Stimulated activated naive CD8-positive, alpha-beta T cell treated with anti-CD3 and anti-CD28 coated beads, Interleukin-15, Interleukin-2, amounts not matched to agents 100 ng/mL and 50 ng/mL, for 24 hours (primary cell): ENCODE results near the gene MMADHC.
A peak's percentile ranks its signal among the peaks of the same experiment; 100 is the strongest.

Source experiments
- H3K27ac Mint-ChIP-seq: one replicate; pipeline ENCODE4 v1.8.0; 2021; ENCODE audit warnings: mild to moderate bottlenecking, mixed read lengths
- H3K27me3 Mint-ChIP-seq: one replicate; pipeline ENCODE4 v1.8.0; 2021; ENCODE audit warnings: mixed read lengths
- H3K36me3 Mint-ChIP-seq: one replicate; pipeline ENCODE4 v1.8.0; 2021; ENCODE audit warnings: low read depth, mixed read lengths
- H3K4me1 Mint-ChIP-seq: one replicate; pipeline ENCODE4 v1.8.0; 2021; ENCODE audit warnings: low read depth, mixed read lengths
- H3K4me3 Mint-ChIP-seq: one replicate; pipeline ENCODE4 v1.8.0; 2021; ENCODE audit warnings: mild to moderate bottlenecking, mixed read lengths
- H3K9me3 Mint-ChIP-seq: one replicate; pipeline ENCODE4 v1.8.0; 2021; ENCODE audit warnings: mixed read lengths

The MMADHC gene

DNA sequence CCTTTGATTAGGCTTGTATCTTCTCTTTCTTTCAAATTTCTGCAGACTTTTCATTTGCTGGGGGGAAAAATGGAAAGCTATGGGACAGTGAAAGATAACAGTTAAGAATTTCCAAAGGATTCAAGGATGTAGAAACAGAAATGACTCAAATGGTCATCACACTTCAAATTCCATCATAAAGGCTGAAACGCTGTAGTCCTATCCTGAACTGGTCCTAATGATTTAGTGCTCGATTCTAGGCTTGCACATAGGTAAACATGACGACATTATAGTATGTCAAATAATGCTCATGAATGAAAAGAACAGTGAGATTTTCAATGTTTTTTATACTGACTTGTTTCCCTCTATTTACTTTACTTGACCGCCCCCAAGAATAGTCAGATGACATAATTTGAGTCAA lies 15.7 kb upstream of the MMADHC start:
- H3K9me3 Mint-ChIP-seq: no peaks in the 10 kb centered on the region
- peaks cover 6% of the 10 kb centered on the region for H3K27me3 Mint-ChIP-seq
- H3K4me3 Mint-ChIP-seq: no peak overlapping the region
- no peak overlapping the region for H3K27ac Mint-ChIP-seq
- no peaks in the 10 kb centered on the region for H3K36me3 Mint-ChIP-seq
- H3K4me1 Mint-ChIP-seq: peaks cover 9% of the 10 kb centered on the region

DNA sequence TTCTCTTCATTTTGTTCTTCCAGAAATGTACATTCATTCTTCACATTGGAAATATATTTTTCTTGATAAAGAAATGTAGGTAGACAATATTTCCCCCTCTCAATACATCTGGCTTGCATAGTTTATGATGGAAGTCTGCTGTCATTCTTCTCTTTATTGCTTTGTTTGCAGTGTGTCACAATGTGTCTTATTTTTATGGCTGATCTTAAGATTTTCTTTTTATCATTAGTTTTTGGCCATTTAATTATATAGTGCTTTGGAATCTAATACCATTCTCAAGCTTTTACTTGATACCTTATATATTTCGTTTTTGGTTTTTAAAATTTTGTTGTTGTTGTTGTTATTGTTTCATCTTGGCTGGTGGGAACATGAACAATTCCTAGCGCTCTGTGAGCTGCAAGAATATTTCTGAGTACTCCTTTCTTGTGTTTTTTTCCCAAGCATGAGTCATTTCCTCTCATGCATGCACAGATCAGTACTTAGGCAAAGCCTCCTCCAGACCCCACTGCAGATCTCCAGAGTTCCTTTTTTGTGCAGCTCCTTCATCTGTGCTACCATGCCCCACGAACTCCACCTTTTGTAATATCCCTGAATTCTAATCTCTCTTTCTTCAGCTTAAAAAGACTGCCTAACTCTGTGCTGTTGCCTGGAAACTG lies 13.7 kb upstream of the MMADHC start:
- Mint-ChIP-seq H3K9me3 (no peaks in the 10 kb centered on the region), H3K4me1 (peaks cover 21% of the 10 kb centered on the region), H3K36me3 (no peaks in the 10 kb centered on the region), H3K27ac (no peak overlapping the region), H3K27me3 (peaks cover 6% of the 10 kb centered on the region), H3K4me3 (no peak overlapping the region)

DNA sequence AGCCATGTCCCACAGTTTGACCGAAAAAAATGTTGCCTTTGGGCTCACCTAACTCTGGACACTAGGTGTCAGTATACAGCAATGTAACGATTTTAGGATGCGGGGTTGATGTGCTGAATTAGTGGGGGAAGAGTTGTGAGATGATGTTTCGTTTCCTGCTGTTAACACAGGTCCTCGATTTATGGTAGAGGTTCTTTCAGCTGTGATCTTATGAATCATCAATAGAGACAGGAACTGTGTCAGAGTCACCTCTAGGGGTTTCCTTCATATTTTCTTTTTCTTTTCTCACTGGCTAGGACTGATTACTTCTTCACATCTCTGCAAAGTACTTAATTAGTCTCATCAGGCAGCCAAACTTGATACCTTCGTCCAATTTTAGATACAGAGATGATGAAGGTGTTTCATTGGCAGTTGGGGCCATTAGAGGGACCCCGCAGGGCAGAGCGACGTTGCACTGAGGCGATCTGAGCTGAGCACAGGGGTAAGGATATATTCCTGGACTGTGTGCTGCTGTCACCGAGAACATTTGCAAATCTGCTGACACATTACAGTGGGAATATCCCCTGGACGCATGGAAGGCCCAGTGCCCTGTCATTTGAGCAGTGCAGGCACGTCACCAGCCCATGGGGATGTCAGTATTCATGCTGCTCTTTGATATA lies 10.2 kb upstream of the MMADHC start:
- Mint-ChIP-seq H3K4me1 (peaks cover 21% of the 10 kb centered on the region), H3K27ac (peak overlapping the region; percentile 38), H3K9me3 (no peaks in the 10 kb centered on the region), H3K27me3 (peaks cover 16% of the 10 kb centered on the region), H3K4me3 (no peak overlapping the region), H3K36me3 (no peaks in the 10 kb centered on the region)

DNA sequence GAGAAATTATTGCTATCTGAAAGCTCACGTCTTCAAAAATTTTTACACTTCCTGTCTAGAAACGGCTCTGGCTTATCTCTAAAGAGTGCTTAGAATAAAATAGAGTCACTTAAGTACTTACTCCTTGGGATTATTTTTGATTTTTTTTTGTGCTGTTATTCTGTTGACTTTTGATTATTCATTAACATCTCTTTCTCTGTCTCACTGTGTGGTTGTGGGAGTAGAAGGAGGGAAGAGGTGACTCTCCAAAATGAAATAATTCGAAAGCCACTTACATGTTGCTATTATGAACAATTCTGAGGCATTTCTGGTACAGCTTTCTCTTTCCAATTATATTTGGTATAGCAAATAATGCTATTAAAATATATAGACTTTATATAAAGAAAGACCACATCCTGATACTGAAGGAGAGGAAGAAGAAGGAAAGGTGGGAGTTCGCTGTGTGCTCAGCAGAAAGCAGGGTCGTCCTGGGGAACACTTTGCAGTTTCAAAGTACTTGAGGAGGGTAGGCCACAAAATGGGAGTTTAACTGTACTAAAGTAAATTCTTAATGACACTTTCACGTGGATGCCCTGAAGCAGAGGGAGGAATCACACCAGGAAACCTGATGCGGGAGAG lies 9.6 kb upstream of the MMADHC start:
- Mint-ChIP-seq H3K9me3 (no peaks in the 10 kb centered on the region), H3K4me3 (no peak overlapping the region), H3K27me3 (peaks cover 19% of the 10 kb centered on the region), H3K36me3 (no peaks in the 10 kb centered on the region), H3K4me1 (peaks cover 21% of the 10 kb centered on the region), H3K27ac (no peak overlapping the region)

DNA sequence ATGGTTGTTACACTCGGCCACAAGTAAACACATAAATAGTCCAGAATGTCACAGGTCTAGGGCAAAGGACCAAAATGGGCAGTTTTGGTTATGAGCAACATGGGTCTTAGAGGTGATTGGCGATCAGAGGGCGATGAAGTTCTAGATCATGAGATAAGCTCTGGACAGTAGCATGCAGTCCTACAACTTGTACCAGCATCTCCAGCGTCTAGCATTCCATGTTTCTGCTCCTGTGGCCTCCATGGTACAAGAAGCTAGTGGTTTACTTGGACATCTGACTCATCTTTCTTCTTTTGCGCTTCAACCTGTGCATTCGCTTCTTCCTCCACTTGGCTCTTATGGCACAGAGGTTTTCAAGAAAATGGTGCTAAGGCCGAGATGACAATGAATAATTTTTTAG lies 8.9 kb upstream of the MMADHC start:
- Mint-ChIP-seq H3K4me1 (peaks cover 16% of the 10 kb centered on the region), H3K27me3 (peaks cover 24% of the 10 kb centered on the region), H3K27ac (no peak overlapping the region), H3K36me3 (no peaks in the 10 kb centered on the region), H3K9me3 (no peaks in the 10 kb centered on the region), H3K4me3 (no peak overlapping the region)

DNA sequence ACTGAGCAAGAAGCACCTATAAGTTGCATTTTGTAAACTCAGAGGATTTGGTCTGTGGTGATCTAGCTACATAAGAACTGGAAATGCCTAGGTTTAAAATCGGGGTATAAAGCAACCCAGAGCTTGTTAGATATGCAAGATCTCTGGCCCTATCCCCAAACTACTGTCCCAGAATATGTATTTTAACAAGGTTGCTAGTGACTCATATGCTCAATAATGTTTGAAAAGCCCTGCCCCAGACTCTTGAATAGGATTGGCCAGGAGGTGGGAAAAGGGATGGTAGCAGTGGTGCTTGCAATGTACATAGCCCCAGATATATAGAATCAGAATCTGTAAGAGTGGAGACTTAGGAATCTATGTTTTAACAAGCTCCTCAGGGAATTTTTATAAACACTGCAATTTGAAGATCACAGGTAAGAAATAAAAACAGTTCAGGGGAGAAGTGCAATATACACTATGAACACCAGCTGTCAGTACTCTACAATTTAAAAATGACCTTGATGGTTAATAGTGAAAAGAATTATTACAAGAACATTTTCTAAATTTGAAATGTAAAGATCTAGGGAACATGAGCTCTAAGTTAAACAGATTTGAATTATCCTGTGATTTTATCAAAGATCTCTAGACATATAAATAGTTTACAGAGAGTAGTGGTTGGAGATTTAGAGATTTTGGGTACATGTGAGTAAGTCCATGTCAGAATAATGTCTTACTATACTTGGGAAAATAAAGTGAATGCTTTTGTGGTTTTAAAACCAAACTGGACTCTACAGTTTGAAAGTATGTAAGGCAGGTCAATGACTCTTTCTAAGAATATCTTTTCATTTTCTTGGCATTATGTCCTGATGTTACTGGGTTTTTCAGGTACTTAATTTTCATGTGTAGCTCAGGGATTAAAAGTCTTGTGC lies 7.7 kb upstream of the MMADHC start:
- H3K27me3 Mint-ChIP-seq: peaks cover 30% of the 10 kb centered on the region

DNA sequence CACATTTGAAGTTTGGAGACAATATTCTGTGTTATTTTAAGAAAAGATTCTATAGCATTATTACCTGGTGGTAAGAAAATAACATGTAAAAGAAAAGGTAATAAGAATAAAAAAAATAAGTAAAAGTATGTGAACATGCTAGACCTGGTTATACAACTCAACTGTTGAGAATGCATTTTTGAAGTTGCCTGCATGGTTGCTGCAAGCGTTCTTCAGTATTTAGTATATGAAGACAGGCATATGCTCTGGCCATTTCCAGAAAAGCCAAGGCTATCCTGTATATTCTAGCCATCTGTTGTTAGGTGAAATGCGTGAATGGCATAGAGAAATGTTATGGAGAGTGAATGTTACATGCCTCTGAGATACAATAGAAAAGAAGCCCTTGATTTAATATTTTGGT lies 6.8 kb upstream of the MMADHC start:
- Mint-ChIP-seq H3K27ac (no peak overlapping the region), H3K4me3 (no peak overlapping the region), H3K9me3 (no peaks in the 10 kb centered on the region), H3K27me3 (peaks cover 35% of the 10 kb centered on the region), H3K36me3 (no peaks in the 10 kb centered on the region), H3K4me1 (peaks cover 12% of the 10 kb centered on the region)

More for the DNA sequence above, 7.7 kb upstream of the MMADHC start:
- Mint-ChIP-seq H3K27ac (no peak overlapping the region), H3K9me3 (no peaks in the 10 kb centered on the region), H3K36me3 (no peaks in the 10 kb centered on the region), H3K4me3 (no peak overlapping the region), H3K4me1 (peaks cover 12% of the 10 kb centered on the region)

DNA sequence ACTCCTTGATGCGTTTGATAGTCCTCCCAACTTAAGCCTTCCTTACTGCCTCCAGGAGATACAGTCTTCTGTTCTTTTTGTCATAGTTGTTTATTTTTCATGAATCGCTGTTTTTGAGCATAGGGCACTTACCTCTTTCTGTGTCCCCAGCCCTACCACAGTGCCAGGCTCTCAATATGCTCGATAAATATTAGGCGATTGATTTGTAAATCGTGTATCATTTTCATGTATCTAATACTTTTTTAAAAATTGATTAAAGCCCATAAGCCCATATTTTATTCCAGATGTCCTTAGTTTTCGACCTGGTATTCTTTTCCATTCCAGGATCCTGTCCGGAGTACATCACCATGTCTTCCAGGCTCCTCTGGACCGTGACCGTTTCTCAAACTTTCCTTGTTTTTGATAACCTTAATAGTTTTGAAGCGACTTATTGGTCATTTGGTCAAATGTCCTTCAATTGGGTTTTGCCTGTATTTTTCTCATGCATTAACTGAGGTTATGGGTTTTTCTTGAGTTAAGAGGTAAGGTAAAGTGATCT lies 444 bp upstream of the MMADHC start:
- Mint-ChIP-seq H3K27me3 (peaks cover 26% of the 10 kb centered on the region), H3K36me3 (peaks cover 29% of the 10 kb centered on the region), H3K9me3 (no peaks in the 10 kb centered on the region), H3K27ac (peak overlapping the region; percentile 100), H3K4me3 (peak overlapping the region; percentile 99), H3K4me1 (peaks cover 37% of the 10 kb centered on the region)

DNA sequence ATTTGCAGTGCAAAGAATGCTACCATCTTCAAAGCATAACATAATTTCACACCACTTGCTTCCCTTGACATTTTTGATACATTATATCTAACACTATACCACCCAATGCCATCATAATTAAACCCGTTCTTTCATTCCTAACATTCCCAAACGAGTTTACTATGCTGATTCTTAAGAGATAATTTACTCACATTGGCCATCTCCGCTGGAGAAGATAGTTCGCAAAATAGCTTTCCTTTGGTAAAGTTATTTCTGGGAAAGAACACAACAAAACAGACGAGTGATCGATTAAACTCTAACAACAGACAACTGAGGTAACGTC lies 716 bp downstream of the MMADHC start:
- Mint-ChIP-seq H3K4me1 (peaks cover 47% of the 10 kb centered on the region), H3K27me3 (peaks cover 19% of the 10 kb centered on the region), H3K9me3 (no peaks in the 10 kb centered on the region), H3K36me3 (peaks cover 40% of the 10 kb centered on the region), H3K4me3 (peak overlapping the region; percentile 99), H3K27ac (peak overlapping the region; percentile 100)

DNA sequence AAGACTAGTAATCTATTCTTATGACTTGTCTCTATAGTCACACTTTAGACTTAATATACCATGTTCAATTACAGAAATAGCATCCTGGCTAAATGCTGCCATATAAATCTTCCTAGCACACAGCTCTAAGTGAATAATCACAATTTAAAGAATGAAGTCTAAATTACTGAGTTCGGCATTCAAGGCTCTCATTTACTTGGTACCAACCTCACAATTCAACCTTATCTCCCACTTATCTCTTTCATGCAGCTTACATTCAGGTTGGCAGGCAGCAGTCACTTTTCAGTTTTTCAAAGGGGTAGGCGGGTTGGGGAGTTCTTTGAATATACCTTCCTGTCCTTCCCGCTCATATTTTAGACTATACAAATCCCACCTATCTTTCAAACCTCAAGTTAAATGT lies 1.5 kb downstream of the MMADHC start:
- H3K27ac Mint-ChIP-seq: peak overlapping the region; percentile 62
- peak overlapping the region; percentile 99 for H3K4me3 Mint-ChIP-seq
- peaks cover 47% of the 10 kb centered on the region for H3K36me3 Mint-ChIP-seq
- H3K9me3 Mint-ChIP-seq: no peaks in the 10 kb centered on the region
- H3K4me1 Mint-ChIP-seq: peaks cover 52% of the 10 kb centered on the region
- H3K27me3 Mint-ChIP-seq: peaks cover 15% of the 10 kb centered on the region

DNA sequence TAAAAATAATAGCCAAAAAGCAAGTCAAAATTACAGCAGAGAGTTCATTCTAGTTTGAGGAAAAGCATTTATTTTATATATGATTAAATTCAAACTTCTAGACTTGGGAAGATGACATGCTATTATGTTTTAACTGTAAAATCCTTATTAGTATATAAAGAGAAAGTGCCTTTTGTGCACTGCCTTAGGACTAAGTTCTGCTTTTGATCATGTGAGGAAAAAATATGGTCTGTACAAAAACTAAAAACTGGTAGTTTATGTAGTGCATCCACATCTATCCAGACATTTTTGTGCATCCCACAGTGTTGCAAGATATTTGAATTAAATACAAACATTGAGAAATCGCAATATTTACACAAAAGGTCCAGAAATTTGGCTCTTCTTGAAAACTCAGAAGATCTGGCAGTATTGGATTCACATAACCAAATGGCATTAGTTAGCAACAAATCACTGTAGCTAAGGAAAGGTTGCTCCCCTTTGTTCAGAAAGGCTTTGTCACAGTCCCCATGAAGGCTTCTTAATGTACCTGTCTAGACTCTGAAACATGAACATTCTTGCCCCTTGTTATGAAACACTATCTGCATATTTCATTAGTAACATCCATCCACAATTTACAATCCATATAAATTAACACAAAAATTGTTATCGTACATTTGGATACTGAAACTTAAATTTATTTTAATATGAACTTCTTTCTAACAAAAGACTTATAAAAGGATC lies 2.2 kb downstream of the MMADHC start:
- Mint-ChIP-seq H3K4me3 (peak overlapping the region; percentile 99), H3K27me3 (peaks cover 10% of the 10 kb centered on the region), H3K36me3 (peaks cover 53% of the 10 kb centered on the region), H3K4me1 (peaks cover 56% of the 10 kb centered on the region), H3K9me3 (no peaks in the 10 kb centered on the region), H3K27ac (no peak overlapping the region)

DNA sequence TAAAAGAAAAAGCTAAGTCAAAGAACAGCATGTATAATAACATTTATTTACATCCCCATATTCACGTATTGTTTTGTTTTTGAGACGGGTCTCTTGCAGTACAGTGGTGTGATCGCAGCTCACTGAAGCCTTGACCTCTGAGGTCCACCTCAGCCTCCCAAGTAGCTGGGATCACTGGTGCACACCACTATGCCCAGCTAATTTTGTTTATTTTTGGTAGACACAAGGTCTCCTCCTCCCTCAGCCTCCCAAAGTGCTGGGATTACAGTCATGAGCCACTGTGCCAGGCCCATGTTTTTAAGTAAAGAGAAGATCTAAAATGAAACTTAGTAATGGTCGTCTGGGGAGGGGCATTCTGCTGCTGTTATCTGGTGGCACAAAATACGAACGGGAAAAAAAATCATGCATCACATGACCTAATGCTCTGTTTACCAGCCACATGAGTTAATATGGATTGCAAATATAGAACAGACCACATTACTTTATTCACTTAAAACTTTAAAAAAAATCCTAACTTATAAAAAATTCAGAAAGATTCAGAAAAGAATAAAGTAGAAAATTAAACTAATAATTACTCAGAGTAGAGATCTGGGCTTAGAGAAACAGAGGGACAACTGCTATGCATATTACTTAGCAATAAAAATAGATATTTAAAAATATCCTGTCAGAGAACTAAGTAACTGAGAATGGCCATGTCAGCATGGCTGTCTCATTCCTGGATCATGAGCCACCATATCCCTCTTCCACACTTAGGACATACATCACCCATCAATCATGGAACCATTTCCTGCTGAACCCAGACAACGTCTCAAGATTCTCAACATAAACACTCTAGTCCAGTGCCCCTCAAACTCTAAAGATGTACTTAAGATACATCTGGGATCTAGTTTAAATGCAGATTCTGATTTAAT lies 7.3 kb downstream of the MMADHC start:
- Mint-ChIP-seq H3K27me3 (no peaks in the 10 kb centered on the region), H3K9me3 (no peaks in the 10 kb centered on the region), H3K4me3 (no peak overlapping the region), H3K4me1 (peaks cover 66% of the 10 kb centered on the region), H3K27ac (no peak overlapping the region), H3K36me3 (peaks cover 80% of the 10 kb centered on the region)

DNA sequence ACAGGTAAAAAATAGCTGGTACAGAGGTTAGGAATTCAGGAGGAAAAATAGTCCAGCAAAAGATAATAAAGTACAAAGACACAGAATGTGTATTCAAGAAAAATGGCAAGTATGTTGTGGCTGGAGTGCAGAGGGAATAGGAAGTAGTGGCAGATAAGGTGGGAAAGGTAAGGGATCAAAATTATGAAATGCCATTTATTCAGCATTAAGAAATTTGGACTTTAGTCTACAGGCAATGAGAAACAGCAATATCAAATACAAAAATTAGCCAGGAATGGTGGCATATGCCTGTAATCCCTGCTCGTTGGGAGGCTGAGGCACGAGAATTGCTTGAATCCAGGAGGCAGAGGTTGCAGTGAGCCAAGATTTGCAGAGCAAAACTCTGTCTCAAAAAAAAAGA lies 10.3 kb downstream of the MMADHC start:
- H3K4me3 Mint-ChIP-seq: no peak overlapping the region
- no peaks in the 10 kb centered on the region for H3K27me3 Mint-ChIP-seq
- peaks cover 40% of the 10 kb centered on the region for H3K4me1 Mint-ChIP-seq
- no peaks in the 10 kb centered on the region for H3K9me3 Mint-ChIP-seq
- H3K27ac Mint-ChIP-seq: peak overlapping the region; percentile 71
- peaks cover 74% of the 10 kb centered on the region for H3K36me3 Mint-ChIP-seq
